Neuron (in vitro differentiated cells): ENCODE measurements around the gene CAST.

Experiments used
- H2AFZ ChIP-seq: one replicate; pipeline ENCODE4 v1.6.1; 2013; ENCODE audit warnings: low read depth, mild to moderate bottlenecking, inconsistent platforms, low read length, moderate library complexity
- H3K27me3 ChIP-seq: one replicate; pipeline ENCODE4 v1.6.1; 2013; ENCODE audit warnings: low read length; ENCODE audit not compliant: insufficient read depth
- H3K36me3 ChIP-seq: one replicate; pipeline ENCODE4 v1.6.1; 2013; ENCODE audit warnings: low read length; ENCODE audit not compliant: insufficient read depth
- H3K4me1 ChIP-seq: one replicate; pipeline ENCODE4 v1.6.1; 2013; ENCODE audit warnings: low read length; ENCODE audit not compliant: insufficient read depth
- H3K4me3 ChIP-seq: 2 replicates; pipeline ENCODE4 v1.5.1; 2013; ENCODE audit warnings: mild to moderate bottlenecking, low read length, moderate library complexity
- H3K9me3 ChIP-seq: one replicate; pipeline ENCODE4 v1.6.1; 2013; ENCODE audit warnings: low read length

The CAST gene

DNA sequence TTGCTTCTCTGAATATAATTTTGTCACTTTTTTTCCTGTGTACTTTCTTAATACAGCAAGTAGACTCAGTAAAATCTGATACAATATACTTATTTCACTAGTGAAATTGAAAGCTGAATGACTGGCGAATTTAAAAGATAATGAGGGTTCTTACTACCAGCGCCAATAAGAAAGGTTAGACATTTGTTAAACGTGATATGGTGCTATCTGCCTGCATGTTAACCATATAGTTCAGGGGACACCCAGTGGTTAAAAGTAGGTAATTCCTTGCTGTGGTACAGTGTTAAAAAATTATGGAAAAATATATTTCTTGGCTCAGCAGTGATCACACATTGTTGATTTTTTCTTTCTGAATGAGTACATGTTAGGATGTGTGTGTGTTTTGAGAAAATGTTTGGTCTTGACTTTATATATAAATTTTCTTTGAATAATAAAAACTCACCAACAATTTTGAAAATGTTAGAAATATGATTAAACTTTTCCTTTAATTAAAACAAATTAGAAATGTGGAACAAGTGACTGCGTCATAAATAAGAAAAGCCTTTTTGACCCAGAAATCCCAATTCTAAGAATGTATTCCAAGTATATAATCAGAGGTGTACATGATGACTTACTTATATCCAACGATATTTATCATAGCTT is 25.8 kb downstream of the CAST start:
- H3K36me3 ChIP-seq: no peaks in the 10 kb centered on the region
- no peak overlapping the region for H3K4me3 ChIP-seq
- no peak overlapping the region for H2AFZ ChIP-seq
- no peaks in the 10 kb centered on the region for H3K4me1 ChIP-seq
- H3K27me3 ChIP-seq: no peaks in the 10 kb centered on the region
- no peaks in the 10 kb centered on the region for H3K9me3 ChIP-seq

DNA sequence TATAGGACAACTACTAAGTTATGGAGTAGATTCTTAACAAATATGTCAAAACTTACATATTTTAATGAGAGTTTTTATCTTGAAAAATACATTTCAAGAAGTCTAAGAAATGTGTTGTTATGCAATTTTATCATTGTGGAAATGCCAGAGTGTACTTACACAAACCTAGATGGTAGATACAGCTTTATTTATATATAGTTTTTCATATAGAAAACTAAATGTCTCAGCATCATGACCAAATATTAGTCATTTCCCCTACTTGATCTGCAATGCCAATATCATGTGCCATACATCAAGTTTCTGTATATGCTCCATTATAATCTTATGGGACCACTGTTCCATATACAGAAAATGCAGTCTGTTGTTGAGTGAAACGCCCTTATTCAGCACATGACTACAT is 28.7 kb downstream of the CAST start:
- Histone ChIP-seq H2AFZ (no peak overlapping the region), H3K4me3 (no peak overlapping the region), H3K9me3 (no peaks in the 10 kb centered on the region)

DNA sequence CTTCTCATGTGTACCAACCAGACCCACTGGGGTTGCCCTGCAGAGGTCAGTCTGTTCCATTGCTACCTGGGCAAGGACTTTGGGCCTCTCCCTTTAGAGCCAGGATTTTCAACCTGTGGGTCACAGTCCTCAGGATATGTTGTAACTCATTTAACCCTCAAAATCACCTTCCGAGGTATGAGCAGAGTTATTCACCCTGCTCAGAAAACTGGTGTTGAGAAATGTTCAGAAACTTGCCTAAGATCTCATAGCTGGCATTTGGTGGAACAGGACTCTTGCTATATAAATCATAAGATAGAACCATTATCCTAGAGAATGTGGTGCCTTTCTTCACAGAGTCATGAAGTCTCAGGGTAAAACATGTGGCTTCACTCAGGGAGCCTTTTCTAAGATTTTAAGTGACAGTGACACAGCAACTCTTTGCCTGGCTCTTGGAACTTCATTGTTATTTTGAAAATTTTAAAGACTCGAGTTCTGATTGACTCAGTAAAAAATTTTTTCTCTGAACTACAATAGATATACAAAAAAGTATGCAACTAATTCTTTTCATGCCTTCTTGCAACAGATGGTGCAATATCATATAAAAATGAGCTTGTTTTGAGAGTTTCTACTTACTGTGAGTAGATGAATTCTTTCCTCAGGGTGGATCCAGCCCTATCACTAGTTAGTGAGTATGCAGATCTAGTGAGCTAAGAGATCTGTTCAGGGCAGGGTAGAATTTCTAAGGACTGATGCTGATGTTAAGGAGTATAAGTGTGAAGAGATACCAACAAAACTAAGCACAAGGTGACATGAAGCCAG is 29.5 kb downstream of the CAST start:
- Histone ChIP-seq H3K9me3 (no peaks in the 10 kb centered on the region), H3K4me3 (no peak overlapping the region), H3K27me3 (no peaks in the 10 kb centered on the region), H3K4me1 (no peaks in the 10 kb centered on the region), H3K36me3 (no peaks in the 10 kb centered on the region), H2AFZ (no peak overlapping the region)

More for the DNA sequence above, 28.7 kb downstream of the CAST start:
- Histone ChIP-seq H3K4me1 (no peaks in the 10 kb centered on the region), H3K36me3 (no peaks in the 10 kb centered on the region), H3K27me3 (no peaks in the 10 kb centered on the region)

DNA sequence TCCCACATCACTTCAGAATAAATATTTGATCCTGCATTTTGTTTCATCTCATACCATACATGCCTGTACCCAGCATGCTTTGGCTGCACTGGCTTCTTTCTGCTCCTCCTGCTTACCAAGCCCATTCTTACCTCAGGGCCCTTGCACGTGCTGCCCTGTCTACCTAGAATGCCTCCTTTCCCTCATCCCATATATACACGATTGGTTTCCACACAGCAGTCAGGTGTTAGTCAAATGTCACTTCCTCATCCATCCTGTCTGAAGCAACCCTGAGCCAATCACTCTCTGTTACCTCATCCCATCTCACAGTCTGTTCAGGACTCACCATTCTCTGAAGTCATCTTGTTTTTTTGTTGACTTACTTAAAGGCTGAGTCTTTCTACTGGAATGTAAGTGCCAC is 30.3 kb downstream of the CAST start:
- Histone ChIP-seq H3K27me3 (no peaks in the 10 kb centered on the region), H3K4me3 (no peak overlapping the region), H3K9me3 (no peaks in the 10 kb centered on the region), H3K4me1 (no peaks in the 10 kb centered on the region), H3K36me3 (no peaks in the 10 kb centered on the region), H2AFZ (no peak overlapping the region)

DNA sequence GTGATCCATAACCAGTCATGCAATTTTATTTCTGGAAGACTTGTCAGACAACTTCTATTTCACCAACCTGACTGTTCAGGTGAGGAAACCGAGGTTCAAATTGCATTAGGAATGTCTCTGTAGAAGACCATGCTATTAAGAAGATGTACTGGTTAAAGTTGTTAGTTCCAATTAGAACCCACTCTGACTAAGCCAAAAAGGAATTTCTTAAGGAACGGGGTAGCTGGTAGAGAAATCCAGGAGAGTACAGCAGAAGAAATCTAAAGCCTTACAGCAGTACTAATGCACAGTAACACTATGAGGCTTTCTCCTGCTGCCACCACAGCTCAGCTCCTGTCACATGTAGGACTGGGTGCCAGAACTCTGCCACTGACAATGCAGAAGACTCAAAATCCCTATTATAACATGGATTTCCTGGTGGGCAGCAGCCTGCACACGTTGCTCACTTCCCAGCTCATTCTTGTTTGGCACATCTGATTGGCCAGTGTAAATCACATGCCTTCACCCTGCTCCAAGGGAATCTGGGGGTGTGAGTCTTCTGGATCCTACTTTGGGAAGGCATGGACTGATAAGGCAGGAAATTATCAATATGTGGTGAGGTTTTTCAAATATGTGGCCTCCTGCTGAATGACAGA is 37.1 kb downstream of the CAST start:
- H2AFZ ChIP-seq: no peak overlapping the region
- no peaks in the 10 kb centered on the region for H3K36me3 ChIP-seq
- peaks cover 4% of the 10 kb centered on the region for H3K4me1 ChIP-seq
- no peak overlapping the region for H3K4me3 ChIP-seq
- no peaks in the 10 kb centered on the region for H3K27me3 ChIP-seq
- no peaks in the 10 kb centered on the region for H3K9me3 ChIP-seq

DNA sequence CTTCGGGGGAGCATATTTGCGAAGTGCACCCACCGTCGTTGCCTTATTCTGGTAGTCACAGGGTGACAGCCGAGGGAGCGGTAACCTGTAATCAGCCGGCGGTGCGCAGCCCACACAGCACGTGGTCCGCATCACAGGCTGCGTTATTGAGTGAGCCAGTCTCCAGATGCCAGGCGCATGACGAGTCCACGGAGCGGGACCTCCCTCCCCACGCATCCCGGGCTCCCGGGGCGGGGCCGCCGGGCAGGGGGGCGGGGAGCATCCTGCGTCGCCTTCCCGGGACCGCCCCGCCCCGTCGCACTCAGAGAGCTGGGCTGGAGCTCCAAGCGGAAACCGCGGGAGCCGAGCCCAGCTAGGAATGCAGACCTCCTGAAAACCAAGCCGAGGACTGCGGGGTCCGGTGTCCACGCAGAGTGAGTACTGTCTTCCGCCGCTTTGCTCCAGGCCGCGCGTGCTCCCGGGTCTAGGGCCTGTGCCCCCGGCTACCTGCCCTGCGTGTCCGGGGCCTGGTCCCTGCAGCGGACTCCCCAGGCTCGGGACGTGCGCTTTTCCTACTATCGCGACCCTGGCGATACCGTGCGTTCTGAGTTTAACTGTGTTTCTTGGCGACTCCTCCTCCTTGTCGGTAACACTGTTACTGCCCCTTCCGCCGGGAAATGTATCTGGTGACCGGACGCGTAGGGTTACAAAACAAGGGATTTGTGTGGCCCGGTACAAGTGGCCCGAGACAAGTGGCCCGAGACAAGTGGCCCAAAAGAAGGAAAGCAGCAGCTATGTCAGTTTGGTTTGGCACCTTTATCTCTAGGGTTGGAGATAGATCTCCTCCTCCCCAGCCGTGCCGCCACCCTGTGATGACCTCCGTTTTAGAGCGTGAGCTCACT is 40.6 kb downstream of the CAST start:
- Histone ChIP-seq H3K9me3 (no peaks in the 10 kb centered on the region), H3K4me1 (peaks cover 4% of the 10 kb centered on the region), H3K36me3 (no peaks in the 10 kb centered on the region), H3K4me3 (peak overlapping the region; percentile 63), H3K27me3 (no peaks in the 10 kb centered on the region), H2AFZ (peak overlapping the region; percentile 86)

DNA sequence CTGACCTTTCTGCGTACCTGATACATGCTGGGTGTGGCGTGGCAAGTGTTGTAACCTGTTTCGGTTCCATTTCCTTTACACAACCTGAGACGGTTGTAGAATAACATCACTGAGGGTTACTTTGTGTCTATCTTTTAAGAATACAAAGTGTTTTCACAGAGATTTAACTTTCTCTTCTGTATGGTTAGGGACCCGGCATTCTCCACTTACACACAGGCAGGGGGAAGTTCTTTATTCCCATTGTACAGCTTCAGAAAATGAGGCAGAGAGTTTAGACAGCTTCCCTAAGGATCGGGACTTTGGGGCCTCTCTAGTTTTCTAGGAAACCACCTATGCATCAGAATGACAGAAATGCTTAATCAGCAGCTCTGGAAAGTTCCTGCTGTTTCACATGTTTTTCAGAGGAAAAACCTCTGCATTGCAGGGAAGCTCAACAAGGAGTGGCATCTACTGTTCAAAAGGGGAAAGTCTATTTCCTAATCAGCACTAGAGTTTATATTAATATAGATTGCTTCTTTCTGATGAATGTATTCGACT is 41.3 kb downstream of the CAST start:
- Histone ChIP-seq H3K4me3 (peak overlapping the region; percentile 63), H3K4me1 (peaks cover 4% of the 10 kb centered on the region), H3K27me3 (no peaks in the 10 kb centered on the region), H3K36me3 (no peaks in the 10 kb centered on the region), H2AFZ (peak overlapping the region; percentile 86), H3K9me3 (no peaks in the 10 kb centered on the region)

DNA sequence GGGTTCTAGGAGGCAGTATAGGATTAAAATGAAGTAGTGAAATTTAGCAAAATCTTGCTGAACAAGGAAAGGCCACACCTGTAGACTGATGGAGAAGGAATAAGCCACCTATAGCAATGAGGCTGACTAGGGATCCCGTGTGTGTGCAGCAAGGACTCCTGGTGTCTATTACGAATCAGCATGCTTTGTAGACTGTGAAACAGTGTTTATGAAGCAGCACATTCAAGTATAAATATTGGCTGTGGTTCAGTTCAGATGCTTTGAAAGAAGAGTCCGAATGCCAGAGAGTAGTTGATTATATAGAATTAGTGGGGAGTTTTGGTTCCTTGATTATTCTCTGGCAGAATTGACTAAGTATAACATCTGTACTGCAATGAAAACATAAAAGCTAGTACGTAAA is 41.8 kb downstream of the CAST start:
- Histone ChIP-seq H3K9me3 (no peaks in the 10 kb centered on the region), H3K4me1 (peaks cover 4% of the 10 kb centered on the region), H3K27me3 (no peaks in the 10 kb centered on the region), H3K4me3 (peak overlapping the region; percentile 63), H3K36me3 (no peaks in the 10 kb centered on the region), H2AFZ (peak overlapping the region; percentile 86)

DNA sequence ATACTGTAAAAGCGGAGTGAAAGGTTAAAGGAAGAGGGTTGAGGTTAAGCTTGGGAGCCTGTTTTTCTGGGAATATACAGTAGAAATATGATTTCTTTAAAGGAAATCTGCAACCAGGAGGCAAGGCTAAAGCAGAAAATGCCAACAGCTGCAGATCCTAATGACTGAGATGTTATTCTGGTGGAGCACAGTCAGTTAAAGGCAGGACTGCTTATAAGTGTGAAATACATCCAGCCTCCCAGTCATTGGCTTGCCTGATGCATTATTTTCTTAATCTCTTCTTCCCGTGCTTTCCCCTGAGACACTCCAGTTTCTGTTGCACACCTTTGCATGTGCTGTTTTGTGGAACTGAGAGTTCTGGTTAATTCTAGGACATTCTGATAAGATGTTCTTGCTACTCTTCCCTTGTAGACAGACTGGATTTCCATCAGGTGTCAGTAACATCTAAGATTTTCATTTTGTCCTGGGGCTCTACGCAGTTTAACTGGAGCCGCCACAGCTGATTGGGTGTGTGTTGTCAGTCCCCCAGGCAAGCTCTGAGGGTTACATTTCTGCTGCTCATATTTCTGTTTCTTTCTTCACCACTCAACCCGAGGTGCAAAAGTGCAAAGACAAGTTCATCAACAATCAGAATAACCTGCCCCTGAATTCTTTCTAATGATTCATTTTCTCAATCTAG is 44.4 kb downstream of the CAST start:
- peaks cover 4% of the 10 kb centered on the region for H3K4me1 ChIP-seq
- no peak overlapping the region for H3K4me3 ChIP-seq
- H3K36me3 ChIP-seq: no peaks in the 10 kb centered on the region
- no peaks in the 10 kb centered on the region for H3K9me3 ChIP-seq
- H3K27me3 ChIP-seq: no peaks in the 10 kb centered on the region
- H2AFZ ChIP-seq: no peak overlapping the region

DNA sequence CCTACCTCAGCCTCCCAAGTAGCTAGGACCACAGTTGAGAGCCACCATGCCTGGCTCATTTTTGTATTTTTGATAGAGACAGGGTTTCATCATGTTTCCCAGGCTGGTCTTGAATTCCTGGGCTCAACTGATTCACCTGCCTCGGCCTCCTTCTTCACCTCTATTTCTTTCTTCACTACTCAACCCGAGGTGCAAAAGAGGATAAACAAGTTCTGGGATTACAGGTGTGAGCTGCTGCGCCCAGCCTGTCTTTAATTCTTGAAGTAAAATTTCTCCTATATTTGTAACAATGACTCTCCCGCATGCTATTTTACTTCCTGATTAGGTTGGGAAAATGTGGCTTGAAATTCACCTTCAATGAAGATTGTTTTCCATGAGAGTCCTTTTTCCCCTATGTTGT is 46.4 kb downstream of the CAST start:
- H3K9me3 ChIP-seq: no peaks in the 10 kb centered on the region
- no peaks in the 10 kb centered on the region for H3K27me3 ChIP-seq
- no peak overlapping the region for H3K4me3 ChIP-seq
- no peak overlapping the region for H2AFZ ChIP-seq
- peaks cover 4% of the 10 kb centered on the region for H3K4me1 ChIP-seq
- no peaks in the 10 kb centered on the region for H3K36me3 ChIP-seq

DNA sequence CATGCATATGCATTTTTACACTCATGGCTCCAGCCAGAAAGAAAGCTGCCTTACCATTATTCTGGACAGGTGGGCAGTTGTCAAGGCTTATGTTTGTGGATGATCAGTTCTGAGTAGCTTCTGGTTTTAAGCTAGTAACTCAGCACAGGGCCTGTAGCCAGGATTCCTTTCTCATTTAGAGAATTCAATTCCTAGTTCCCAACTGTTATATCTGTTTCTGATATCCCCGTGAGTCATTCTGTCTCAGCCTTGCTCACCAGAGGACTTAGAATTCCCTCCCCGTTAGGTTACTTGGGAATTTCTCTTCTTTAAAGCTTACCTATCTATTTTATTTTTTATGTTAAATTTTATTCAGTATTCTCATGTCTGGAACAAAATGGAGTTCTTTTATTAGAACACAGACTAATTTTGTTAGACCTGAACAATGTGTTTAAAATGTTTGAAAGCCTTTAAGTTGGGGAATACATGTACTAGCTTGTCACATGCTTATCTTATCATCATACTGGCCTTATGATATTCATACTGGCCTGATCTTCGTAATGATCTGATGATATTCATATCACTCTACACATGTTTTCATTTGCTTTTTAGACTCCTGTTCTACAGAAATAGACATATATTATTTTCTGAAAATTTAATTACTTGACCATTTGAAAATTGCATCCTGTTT is 47.1 kb downstream of the CAST start:
- Histone ChIP-seq H3K27me3 (no peaks in the 10 kb centered on the region), H3K36me3 (no peaks in the 10 kb centered on the region), H3K9me3 (no peaks in the 10 kb centered on the region), H3K4me3 (no peak overlapping the region), H3K4me1 (peaks cover under 1% of the 10 kb centered on the region), H2AFZ (no peak overlapping the region)
